H54 (cell line): ENCODE results near the gene MBOAT1.
"Not testable (repeated sequence)": the region's sequence is repeated elsewhere in the genome, so short reads cannot be mapped to it uniquely, and the experiment has no call there.

ENCODE experiments used
- DNase-seq: peaks from one replicate; pipeline ENCODE4 v3.0.0; 2011; ENCODE audit warnings: low spot score, mixed read lengths; ENCODE audit not compliant: insufficient read length
- FAIRE-seq: peaks from 3 replicates; lab custom pipeline; 2011; peaks lifted over from hg19 to GRCh38; lab: Jason Lieb, UNC
- POLR2A ChIP-seq: IDR thresholded peaks from 2 replicates; pipeline ENCODE4 v1.6.1; 2011; ENCODE audit warnings: low read depth, mild to moderate bottlenecking, low read length

Gene MBOAT1

DNA sequence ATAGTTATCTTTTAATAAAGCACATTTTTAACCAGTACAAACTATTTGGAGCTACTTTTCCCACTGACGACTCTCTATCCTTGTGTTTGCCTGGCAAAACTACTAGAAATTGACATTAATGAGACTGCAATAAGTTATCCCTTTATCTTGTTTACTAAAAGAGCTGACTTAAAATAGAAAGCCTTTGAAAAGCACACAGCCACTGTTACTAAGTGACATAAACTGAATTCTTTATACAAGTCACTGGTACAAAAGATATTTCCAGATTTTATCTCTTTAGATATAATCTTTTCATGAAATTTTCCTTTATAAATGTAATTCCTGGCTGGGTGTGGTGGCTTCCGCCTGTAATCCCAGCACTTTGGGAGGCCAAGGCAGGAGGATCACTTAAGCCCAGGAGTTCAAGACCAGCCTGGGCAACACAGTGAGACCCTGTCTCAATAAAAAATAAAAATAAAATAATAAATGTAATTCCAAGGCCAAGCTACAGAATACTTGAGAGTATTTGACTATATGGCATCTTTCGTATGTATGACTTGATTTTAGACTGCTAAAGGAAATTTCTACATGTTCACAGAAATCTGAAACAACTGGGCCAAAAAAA, 9.5 kb downstream of the MBOAT1 start:
- FAIRE-seq, result no peak
- TF ChIP-seq POLR2A, result no peak

DNA sequence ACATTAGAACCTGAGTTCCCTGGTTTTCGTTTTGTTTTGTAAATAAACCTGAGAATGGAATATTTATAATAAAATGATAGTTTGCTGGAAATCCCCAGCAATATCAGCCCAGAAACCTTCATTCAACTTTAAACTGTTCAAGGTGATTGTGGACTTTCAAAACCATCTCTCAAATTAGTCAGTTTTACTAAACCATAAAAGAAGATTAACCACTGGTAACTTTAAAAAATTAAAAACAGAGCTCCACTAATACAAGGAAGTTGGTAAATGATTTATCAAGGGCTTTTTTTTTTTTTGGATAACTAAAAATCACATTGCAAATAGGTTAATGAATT, 10.0 kb downstream of the MBOAT1 start:
- no peak for FAIRE-seq
- TF ChIP-seq POLR2A, result no peak
- no peak for DNase-seq

More for the DNA sequence above, 9.5 kb downstream of the MBOAT1 start:
- DNase-seq, result no peak

DNA sequence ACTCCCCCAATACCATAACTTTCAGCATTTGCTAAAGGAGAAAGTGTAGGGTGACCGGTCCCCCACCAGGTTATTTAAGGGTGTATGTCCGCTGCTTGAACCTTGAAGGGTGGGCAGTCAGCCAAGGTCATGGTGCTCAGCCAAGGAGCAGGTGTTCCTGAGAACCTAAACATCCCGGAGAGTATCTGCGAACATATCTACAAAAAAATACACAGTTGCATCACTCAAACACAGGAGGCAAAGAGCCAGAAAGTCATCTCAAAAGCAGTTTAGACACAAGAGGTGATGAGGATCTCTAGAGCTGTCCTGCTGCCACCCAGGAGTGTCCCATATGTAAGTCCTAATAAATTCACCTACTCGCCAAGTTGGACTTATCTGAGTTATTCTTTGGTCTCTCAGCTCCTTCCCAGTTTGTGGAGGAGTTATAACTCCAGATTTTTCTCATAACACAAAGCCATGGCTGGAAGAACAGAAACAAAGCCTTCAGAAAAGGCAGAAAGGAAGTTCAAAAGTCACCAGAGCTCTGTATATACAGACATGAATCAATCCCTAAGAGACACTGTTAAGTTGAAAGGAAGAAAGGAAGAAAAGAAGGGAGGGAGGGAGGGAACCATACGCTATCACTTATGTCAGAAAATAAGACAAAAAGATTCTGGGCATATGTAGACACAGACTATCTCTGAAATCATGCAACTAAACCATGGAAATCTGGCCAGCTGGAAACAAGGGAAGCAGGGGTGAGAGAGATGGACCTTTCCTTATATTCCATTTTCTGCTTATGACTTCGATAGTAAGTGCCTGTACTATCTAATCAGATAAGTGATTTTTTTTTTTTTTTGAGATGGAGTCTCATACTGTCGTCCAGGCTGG, 11.3 kb downstream of the MBOAT1 start:
- TF ChIP-seq POLR2A, result no peak
- no peak for DNase-seq
- no peak for FAIRE-seq

DNA sequence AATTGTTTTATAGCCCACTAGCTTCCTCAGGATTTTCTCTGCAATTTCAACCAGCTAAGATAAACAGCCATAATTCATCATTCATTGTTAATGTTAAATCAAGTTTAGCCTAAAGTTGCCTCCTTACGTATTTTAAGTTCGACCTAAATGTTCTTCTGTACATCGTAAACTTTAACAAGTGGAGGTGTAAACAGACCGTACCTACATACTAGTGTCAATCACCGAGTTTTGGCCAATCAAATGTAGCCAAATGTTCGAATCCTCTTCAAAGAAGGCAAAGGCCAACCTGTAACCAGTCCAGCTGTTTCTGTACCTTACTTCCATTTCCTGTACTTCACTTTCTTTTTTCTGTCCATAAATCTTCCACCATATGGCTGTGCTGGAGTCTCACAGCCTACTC, 13.5 kb downstream of the MBOAT1 start:
- TF ChIP-seq POLR2A, result no peak
- FAIRE-seq, result no peak
- no peak for DNase-seq

DNA sequence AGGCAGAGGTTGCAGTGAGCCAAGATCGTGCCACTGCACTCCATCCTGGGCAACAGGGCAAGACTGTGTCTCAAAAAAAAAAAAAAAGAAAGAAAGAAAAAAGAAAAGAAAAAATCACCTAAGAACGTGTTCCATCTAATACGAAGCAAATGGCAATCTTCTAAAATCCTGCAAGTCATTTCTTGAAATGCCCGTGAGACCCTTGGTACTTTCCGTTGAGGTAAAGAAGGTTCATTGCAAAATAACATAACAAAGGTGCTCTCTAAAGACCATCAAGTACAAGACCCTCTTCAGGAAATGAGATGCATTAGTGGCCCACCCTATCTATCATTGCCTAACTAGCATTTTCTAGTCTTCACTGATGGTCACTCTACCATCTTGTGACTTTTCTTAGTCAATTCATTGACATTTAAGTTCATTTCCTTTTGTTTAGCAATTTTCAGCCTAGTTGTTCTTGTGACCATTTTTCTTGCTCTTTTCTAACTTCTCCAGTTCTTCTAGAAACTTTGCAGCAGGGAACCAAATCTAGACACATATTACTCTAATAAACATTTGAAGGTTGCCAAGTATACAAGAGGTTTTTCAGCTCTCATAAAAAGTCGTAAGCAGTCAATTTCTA, 14.0 kb downstream of the MBOAT1 start:
- no peak for FAIRE-seq
- no peak for DNase-seq
- TF ChIP-seq POLR2A, result no peak

DNA sequence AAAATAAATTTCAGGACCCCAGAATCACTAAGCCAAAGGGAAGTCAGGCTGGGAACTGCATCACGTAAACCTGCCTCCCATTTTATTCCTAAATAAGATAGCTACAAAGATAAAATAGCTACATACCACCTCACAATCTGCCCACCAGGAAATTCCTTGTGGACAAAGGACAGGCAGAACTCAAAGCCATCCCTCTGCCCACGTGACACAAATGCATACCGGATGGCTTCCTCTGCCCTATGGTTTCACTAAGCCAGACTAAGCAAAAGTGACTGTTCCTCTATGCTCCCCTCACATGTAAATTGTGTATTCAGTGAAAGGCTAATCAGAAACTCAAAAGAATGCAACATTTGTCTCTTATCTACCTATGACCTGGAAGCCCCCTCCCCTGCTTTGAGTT, 15.0 kb downstream of the MBOAT1 start:
- DNase-seq (no peak), FAIRE-seq (no peak)
- no peak for TF ChIP-seq POLR2A

DNA sequence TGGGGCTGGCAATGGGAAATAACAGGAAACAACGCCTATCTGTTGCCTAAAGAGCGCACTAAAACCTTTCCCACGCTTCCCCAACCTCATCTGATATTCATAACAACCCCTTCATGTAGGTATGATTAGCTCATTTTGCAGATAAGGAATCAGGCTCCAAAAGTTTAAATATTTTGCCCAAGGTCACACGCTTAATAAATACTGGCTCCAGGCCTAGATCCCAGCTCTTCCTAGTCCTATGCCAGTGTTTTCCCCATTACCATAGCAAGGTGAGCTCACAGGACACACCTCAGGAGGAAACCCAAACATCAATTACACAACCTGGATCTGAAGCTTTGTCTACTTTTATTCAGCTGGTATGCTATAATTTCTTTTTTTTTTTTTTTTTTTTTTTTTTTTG, 19.6 kb downstream of the MBOAT1 start:
- FAIRE-seq (no peak), DNase-seq (no peak)
- no peak for TF ChIP-seq POLR2A

DNA sequence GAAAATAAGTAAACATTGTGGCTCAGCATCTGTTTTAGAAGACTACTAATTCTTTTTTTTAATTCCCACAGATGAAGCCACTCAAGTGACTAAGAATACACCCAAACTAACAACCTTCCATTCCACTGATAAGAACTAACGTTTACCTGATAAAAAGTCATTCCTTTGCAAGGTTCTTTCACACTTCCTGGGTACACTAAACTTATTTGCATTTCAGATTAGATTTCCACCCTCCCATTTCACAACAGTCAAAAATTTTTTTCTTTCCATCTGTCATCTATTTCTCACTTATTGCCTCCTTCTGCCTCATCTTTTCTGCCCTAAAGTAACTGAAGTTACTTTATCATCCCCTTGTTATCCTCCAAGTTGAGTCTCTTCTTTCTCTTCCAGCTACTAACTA, 20.3 kb downstream of the MBOAT1 start:
- TF ChIP-seq POLR2A, result no peak
- FAIRE-seq (no peak), DNase-seq (no peak)

DNA sequence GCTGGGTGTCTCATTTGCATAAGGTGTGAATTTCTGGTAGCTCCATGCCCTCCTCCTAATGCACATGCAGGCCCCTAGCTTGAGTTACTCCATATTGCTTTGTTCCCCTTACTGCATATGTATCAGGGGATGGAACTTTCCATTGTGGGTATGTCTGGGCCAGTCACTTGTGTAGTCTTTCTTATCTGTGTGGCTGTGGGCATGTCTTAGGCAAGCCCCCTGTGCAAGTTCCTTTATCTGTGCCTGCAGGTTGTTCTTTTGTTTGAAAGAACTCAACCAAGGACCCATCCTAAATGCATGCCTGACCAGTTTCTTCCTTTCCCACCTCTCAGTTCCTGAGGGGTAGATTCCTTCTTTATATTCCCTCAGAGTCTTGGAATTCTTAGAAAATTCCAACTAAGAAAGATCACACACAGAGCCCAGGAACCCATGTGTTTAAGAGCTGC, 23.6 kb downstream of the MBOAT1 start:
- no peak for FAIRE-seq
- TF ChIP-seq POLR2A, result no peak
- no peak for DNase-seq

DNA sequence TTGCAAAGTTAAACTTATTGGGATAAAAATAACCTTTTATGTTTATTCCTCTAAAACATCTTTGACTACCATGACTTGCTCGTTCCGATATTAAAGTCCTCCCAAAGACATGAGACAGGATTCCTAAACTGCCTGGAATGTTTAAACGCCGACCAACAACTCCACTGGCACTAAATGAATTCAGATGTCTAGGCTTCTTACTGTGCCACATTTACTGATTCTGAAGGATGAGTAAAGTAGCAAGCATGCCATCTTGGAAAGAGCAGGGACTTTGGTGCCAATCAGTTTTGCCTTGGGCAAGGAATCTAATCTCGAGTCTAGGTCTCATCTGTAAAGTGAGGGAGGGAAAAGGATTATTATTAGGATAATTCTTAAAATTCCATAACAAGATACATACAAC, 25.3 kb downstream of the MBOAT1 start:
- DNase-seq (no peak), FAIRE-seq (no peak)
- TF ChIP-seq POLR2A, result no peak

DNA sequence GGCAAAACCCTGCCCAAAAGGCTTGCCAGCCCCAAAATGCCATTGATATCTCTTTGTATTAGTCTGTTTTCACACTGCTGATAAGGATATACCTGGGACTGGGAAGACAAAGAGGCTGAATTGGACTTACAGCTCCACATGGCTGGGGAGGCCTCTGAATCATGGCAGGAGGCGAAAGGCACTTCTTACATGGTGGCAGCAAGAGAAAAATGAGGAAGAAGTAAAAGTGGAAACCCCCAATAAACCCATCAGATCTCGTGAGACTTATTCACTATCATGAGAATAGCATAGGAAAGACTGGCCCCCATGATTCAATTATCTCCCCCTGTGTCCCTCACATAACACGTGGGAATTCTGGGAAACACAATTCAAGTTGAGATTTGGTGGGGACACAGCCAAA, 28.6 kb downstream of the MBOAT1 start:
- DNase-seq, result no peak
- no peak for FAIRE-seq
- no peak for TF ChIP-seq POLR2A

DNA sequence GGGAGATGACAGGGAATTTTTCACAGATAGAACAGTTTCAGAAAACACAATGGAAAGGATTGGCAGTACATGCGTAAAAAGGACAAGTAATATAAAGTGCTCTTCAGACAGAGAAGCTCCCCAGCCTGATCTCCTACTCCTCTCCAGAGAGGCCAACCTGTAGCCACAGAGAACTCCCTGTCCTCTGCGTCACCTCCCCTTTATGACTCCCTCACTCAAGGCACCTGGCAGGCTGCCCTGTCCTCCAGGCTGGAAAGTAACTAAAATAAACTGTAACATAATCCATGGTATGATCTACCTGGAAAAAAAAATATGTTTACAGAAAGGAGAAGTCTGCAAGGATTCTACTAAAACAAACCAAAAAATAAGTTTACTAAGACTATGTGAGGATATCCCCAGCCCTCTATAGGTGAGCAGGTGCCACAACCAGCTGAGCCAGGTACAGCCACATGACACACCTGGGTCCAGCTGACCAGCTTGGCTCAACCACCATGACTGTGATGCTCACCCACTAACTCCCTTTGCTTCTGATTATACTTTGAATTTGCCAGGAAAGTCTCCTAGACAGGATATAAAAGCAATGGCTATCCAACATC, 29.2 kb downstream of the MBOAT1 start:
- FAIRE-seq (no peak), DNase-seq (no peak)
- TF ChIP-seq POLR2A, result no peak

DNA sequence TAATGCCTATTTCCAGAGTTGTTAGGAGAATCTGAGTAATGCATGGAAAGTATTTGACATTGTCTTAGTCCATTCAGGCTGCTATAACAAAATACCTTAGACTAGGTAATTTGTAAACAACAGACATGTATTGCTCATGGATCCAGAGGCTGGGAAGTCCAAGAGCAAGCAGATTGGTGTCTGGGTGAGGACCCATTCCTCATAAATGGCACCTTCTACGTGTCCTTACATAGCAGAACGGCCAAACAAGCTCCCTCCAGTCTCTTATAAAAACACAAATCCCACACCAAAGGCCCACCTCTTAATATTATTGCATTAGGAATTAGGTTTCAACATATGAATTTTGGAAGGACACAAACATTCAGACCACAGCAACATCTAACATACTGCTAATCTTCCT, 30.2 kb downstream of the MBOAT1 start:
- DNase-seq, result no peak
- TF ChIP-seq POLR2A, result no peak
- no peak for FAIRE-seq

DNA sequence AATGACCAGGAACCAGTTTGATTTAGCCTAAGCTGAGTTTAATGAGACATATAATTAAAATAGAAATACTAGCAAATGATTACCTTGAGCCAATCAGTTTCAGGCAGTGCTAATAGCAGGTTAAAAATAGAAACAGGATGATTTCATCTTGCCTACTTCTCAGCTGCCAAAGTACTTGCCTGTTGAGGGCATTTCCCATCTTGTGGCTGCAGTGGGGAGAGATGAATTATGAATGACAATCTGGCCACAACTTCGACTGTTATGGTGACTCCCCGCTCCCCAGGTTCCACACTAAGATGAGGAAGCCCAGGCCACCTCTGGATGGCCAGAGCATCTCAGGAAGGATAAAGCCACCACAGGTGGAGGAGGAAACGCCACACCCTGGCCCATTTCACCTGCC, 31.3 kb downstream of the MBOAT1 start:
- no peak for DNase-seq
- no peak for FAIRE-seq

DNA sequence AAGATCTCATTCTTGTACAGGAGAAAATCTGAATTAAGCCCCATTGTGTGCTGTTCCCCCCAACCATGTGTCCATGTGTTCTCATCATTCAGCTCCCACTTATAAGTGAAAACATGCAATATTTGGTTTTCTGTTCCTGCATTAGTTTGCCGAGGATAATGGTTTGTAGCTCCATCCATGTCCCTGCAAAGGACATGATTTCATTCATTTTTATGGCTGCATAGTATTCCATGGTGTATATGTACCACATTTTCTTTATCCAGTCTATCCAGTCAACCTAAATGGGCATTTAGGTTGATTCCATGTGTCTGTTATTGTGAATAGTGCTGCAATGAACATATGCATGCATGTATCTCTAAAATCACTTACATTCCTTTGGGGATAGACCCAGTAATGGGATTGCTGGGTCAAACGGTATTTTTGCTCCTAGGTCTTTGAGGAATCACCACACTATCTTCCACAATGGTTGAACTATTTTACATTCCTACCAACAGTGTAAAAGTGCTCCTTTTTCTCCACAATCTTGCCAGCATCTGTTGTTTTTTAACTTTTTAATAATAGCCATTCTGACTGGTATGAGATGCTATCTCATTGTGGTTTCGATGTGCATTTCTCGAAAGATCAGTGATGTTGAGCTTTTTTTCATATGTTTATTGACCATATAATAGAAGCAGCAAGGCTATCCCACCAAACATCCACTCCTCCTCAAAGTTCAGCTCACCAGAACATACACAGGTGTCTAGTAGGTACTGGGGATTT, 32.8 kb downstream of the MBOAT1 start:
- FAIRE-seq, DNase-seq: not testable (repeated sequence)

More for the DNA sequence above, 31.3 kb downstream of the MBOAT1 start:
- TF ChIP-seq POLR2A, result no peak
